Measurements from ENCODE around the gene FTO. TPM values are rescaled to one million over a fixed set of nuclear protein-coding genes. Genes with fewer than 3 reads are reported as not detected.

Gene FTO
- total RNA-seq, 1 experiment from 2014 or later = 78.3 TPM

DNA sequence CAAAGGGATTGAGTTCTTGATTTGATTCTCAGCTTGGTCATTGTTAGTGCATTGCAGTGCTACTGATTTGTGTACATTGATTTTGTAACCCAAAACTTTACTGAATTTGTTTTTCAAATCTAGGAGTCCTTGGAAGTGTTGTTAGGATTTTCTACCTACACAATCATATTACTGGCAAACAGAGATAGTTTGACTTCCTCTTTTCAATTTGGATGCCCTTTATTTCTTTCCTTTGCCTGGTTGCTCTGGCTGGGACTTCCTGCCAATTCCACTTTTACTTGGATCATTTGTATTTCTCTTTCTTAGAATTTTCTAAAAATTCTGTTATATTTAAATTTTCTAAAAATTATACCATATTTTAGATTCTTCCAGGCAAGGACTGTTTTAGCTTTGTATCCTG lies 151.1 kb downstream of the FTO start:
- peaks cover 31% of the 10 kb centered on the region for H3K4me1 Mint-ChIP-seq (ENCODE audit: low read depth, unreplicated experiment)
- ChIA-PET CTCF (no interaction called here), POLR2A (interaction anchor here (0.7 kb wide), 1 partner anchor 258 kb away, joined by 3 read pairs; no protein-coding TSS in a partner anchor)
- H3K9me3 Mint-ChIP-seq (ENCODE audit: unreplicated experiment) = peaks cover 16% of the 10 kb centered on the region
- H3K36me3 ChIP-seq (ENCODE audit: control insufficient read depth, insufficient read depth, low read length) = no peaks in the 10 kb centered on the region
- peaks cover 11% of the 10 kb centered on the region for H3K36me3 Mint-ChIP-seq (ENCODE audit: insufficient read depth, unreplicated experiment)
- BruUV-seq (replicated peaks) = no TSS peak
- H3K27ac Mint-ChIP-seq (ENCODE audit: unreplicated experiment) = no peak overlapping the region
- no peak overlapping the region for H3K4me3 ChIP-seq (ENCODE audit: low read depth, low read length)
- H3K4me1 ChIP-seq = peaks cover 22% of the 10 kb centered on the region
- H3K27me3 Mint-ChIP-seq (ENCODE audit: insufficient read depth, unreplicated experiment) = no peaks in the 10 kb centered on the region
- no peaks in the 10 kb centered on the region for H3K27me3 ChIP-seq (replicated peaks; ENCODE audit: control insufficient read depth, insufficient read depth, low read length)
- H3K4me3 Mint-ChIP-seq (ENCODE audit: unreplicated experiment) = no peak overlapping the region
- DNase-seq = no peak
- intact Hi-C loops (cut with micrococcal nuclease; ENCODE audit: unreplicated experiment) = no loop called here
- H3K9me3 ChIP-seq = peaks cover 7% of the 10 kb centered on the region
- TF ChIP-seq, protein P1, sequence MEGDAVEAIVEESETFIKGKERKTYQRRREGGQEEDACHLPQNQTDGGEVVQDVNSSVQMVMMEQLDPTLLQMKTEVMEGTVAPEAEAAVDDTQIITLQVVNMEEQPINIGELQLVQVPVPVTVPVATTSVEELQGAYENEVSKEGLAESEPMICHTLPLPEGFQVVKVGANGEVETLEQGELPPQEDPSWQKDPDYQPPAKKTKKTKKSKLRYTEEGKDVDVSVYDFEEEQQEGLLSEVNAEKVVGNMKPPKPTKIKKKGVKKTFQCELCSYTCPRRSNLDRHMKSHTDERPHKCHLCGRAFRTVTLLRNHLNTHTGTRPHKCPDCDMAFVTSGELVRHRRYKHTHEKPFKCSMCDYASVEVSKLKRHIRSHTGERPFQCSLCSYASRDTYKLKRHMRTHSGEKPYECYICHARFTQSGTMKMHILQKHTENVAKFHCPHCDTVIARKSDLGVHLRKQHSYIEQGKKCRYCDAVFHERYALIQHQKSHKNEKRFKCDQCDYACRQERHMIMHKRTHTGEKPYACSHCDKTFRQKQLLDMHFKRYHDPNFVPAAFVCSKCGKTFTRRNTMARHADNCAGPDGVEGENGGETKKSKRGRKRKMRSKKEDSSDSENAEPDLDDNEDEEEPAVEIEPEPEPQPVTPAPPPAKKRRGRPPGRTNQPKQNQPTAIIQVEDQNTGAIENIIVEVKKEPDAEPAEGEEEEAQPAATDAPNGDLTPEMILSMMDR (IDR thresholded peaks at IDR 0.05; ENCODE audit: insufficient read depth in 1 of 2, low read depth in 1 of 2, low read length in 1 of 2, severe bottlenecking in 1 of 2, unreplicated experiment in 1 of 2) = no peak

DNA sequence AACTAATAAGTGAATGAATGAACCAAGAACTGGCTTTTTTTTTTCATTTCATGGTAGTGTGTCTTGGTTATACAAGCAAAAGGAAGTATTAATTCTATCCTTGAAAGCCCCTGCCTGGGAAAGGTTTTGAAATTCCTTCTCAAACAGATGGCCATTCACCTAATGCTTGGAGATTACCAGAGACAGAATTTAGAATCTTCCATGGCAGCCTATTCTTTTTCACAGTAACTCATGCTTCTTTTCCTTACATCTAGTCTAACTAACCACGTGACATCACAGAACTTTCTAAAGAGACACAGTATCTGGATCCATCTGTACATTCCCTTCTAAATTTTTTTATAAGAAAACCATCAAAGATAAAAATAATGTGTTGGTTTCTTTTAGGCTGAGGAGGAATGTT lies 151.6 kb downstream of the FTO start:
- Mint-ChIP-seq H3K9me3 (ENCODE audit: unreplicated experiment) (peaks cover 16% of the 10 kb centered on the region), H3K27ac (ENCODE audit: unreplicated experiment) (no peak overlapping the region), H3K4me1 (ENCODE audit: low read depth, unreplicated experiment) (peaks cover 31% of the 10 kb centered on the region), H3K27me3 (ENCODE audit: insufficient read depth, unreplicated experiment) (no peaks in the 10 kb centered on the region), H3K4me3 (ENCODE audit: unreplicated experiment) (no peak overlapping the region), H3K36me3 (ENCODE audit: insufficient read depth, unreplicated experiment) (peaks cover 16% of the 10 kb centered on the region)
- Histone ChIP-seq H3K4me1 (peaks cover 22% of the 10 kb centered on the region), H3K9me3 (peaks cover 7% of the 10 kb centered on the region), H3K27me3 (replicated peaks; ENCODE audit: control insufficient read depth, insufficient read depth, low read length) (no peaks in the 10 kb centered on the region), H3K36me3 (ENCODE audit: control insufficient read depth, insufficient read depth, low read length) (no peaks in the 10 kb centered on the region), H3K4me3 (ENCODE audit: low read depth, low read length) (no peak overlapping the region)
- TF ChIP-seq, protein P1 (IDR thresholded peaks at IDR 0.05; ENCODE audit: insufficient read depth in 1 of 2, low read depth in 1 of 2, low read length in 1 of 2, severe bottlenecking in 1 of 2, unreplicated experiment in 1 of 2) = no peak
- intact Hi-C loops (cut with micrococcal nuclease; ENCODE audit: unreplicated experiment) = no loop called here
- CTCF ChIA-PET = no interaction called here
- BruUV-seq (replicated peaks) = no TSS peak
- DNase-seq = no peak
- POLR2A ChIA-PET = interaction anchor here (0.7 kb wide), 1 partner anchor 257 kb away, joined by 3 read pairs; no protein-coding TSS in a partner anchor

DNA sequence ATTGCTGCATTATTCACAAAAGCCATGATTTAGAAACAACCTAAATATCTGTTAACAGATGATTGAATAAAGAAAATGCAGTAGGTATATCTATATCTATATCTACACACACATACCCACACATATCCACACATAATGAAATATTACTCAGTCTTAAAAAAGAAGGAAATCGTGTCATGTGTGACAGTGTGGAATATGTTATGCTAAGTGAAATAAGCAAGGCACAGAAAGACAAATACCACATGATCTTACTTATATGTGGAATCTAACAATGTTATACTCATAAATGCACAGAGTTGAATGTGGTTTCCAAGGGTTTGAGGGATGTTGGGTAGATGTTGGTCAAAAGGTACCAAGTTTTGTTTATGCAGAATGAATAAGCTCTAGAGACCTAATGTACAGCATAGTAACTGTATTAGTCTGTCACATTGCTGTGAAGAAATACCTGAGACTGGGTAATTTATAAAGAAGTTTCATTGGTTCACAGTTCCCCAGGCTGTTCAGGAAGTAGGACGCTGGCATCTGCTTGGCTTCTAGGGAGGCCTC lies 156.1 kb downstream of the FTO start:
- no peaks in the 10 kb centered on the region; the same call in 1 of the 2 replicates for H3K9me3 ChIP-seq
- H3K27me3 ChIP-seq (replicated peaks; ENCODE audit: control insufficient read depth, insufficient read depth, low read length) = no peaks in the 10 kb centered on the region
- Mint-ChIP-seq H3K36me3 (ENCODE audit: insufficient read depth, unreplicated experiment) (peaks cover 10% of the 10 kb centered on the region), H3K4me1 (ENCODE audit: low read depth, unreplicated experiment) (peaks cover 23% of the 10 kb centered on the region), H3K27ac (ENCODE audit: unreplicated experiment) (no peak overlapping the region), H3K9me3 (ENCODE audit: unreplicated experiment) (peaks cover under 1% of the 10 kb centered on the region), H3K4me3 (ENCODE audit: unreplicated experiment) (no peak overlapping the region), H3K27me3 (ENCODE audit: insufficient read depth, unreplicated experiment) (no peaks in the 10 kb centered on the region)
- ChIA-PET CTCF (no interaction called here), POLR2A (no interaction called here)
- DNase-seq = no peak
- intact Hi-C loops (cut with micrococcal nuclease; ENCODE audit: unreplicated experiment) = no loop called here
- BruUV-seq (replicated peaks) = no TSS peak
- no peak overlapping the region for H3K4me3 ChIP-seq (ENCODE audit: low read depth, low read length)
- TF ChIP-seq, protein P1 (IDR thresholded peaks at IDR 0.05; ENCODE audit: insufficient read depth in 1 of 2, low read depth in 1 of 2, low read length in 1 of 2, severe bottlenecking in 1 of 2, unreplicated experiment in 1 of 2) = no peak
- H3K36me3 ChIP-seq (ENCODE audit: control insufficient read depth, insufficient read depth, low read length) = no peaks in the 10 kb centered on the region; the same call in 1 of the 2 replicates
- H3K4me1 ChIP-seq = peaks cover 22% of the 10 kb centered on the region
